Activated naive CD8-positive, alpha-beta T cell (primary cell): ENCODE data around the gene PITPNC1.
"Not testable (repeated sequence)": the region's sequence is repeated elsewhere in the genome, so short reads cannot be mapped to it uniquely, and the experiment has no call there.

Experiments used
- H3K27ac Mint-ChIP-seq: one replicate; pipeline ENCODE4 v1.8.0; 2021; ENCODE audit warnings: mixed read lengths
- H3K27me3 Mint-ChIP-seq: one replicate; pipeline ENCODE4 v1.8.0; 2021; ENCODE audit warnings: mixed read lengths
- H3K36me3 Mint-ChIP-seq: one replicate; pipeline ENCODE4 v1.8.0; 2021; ENCODE audit warnings: mixed read lengths
- H3K4me1 Mint-ChIP-seq: one replicate; pipeline ENCODE4 v1.8.0; 2021; ENCODE audit warnings: low read depth, mixed read lengths
- H3K4me3 Mint-ChIP-seq: one replicate; pipeline ENCODE4 v1.8.0; 2021; ENCODE audit warnings: mild to moderate bottlenecking, mixed read lengths
- H3K9me3 Mint-ChIP-seq: one replicate; pipeline ENCODE4 v1.8.0; 2021; ENCODE audit warnings: low read depth, mixed read lengths

PITPNC1 gene

GRCh38 chr17:67467500-67468455 is 90.7 kb downstream of the PITPNC1 start:
- Mint-ChIP-seq H3K27me3 (no peaks in the 10 kb centered on the region), H3K4me1 (peaks cover 75% of the 10 kb centered on the region), H3K9me3 (no peaks in the 10 kb centered on the region), H3K4me3 (peak overlapping the region; percentile 71), H3K27ac (peak overlapping the region; percentile 93), H3K36me3 (peaks cover 8% of the 10 kb centered on the region)

DNA sequence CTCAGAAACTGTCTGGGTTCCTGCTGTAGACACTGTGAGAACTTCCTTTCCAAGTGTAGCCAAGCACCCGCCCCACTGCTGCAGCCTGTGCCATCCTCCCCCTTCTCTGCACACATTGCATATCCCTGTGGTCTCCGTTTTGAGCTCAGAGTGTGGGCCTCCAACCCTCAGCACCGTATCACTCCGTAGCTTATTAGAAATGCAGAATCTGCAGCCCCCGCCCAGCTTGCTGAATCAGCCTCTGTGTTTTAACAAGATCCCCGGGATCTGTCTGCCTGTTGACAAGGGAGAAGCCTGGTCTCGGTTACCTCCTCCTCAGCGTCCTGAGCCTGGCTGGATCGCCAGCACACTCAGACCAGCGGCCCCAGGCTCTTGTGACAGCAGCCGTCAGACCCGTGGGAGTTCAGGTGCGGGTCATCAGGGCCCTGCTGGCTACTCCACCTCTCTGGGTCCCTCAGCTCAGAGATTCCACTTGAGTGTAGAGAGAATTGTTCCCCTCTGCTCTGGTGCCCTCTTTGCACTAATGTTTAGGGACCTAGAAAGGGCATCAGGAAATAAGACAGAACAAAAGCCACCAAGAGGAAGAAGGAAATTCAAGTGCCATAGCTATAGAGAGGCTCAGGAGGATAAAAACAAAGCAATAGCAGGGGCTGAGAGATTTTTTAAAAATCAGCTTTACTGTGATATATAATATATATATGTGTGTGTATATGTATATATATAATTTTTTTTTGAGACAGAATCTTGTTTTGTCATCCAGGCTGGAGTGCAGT is 92.3 kb downstream of the PITPNC1 start:
- peak overlapping the region; percentile 87 for H3K27ac Mint-ChIP-seq
- H3K4me1 Mint-ChIP-seq: peaks cover 71% of the 10 kb centered on the region
- no peaks in the 10 kb centered on the region for H3K27me3 Mint-ChIP-seq
- peaks cover 5% of the 10 kb centered on the region for H3K36me3 Mint-ChIP-seq
- peak overlapping the region; percentile 75 for H3K4me3 Mint-ChIP-seq
- H3K9me3 Mint-ChIP-seq: no peaks in the 10 kb centered on the region

DNA sequence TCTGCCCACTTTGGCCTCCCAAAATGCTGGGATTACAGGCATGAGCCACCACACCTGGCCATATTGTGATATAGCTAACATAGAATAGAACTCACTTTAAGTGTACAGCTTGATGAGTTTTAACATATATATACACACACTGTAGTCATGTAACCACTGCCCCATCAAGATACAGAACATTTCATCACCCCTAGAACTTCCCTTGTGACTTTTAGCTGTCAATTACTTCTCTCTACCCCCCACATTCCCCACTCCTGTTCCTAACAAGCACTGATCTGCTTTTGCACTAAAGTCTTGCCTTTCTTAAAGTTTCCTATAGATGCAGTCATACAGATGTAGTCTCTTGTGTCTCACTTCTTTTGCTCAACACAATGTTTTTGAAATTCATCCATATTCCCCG is 93.1 kb downstream of the PITPNC1 start:
- Mint-ChIP-seq H3K9me3 (no peaks in the 10 kb centered on the region), H3K4me1 (peaks cover 71% of the 10 kb centered on the region), H3K27me3 (no peaks in the 10 kb centered on the region), H3K27ac (peak overlapping the region; percentile 92), H3K4me3 (no peak overlapping the region), H3K36me3 (peaks cover 5% of the 10 kb centered on the region)

- Mint-ChIP-seq H3K4me3 (no peak overlapping the region), H3K4me1 (peaks cover 73% of the 10 kb centered on the region), H3K27ac (no peak overlapping the region)
Observed at GRCh38 chr17:67471118-67471517, 94.0 kb downstream of the PITPNC1 start.

DNA sequence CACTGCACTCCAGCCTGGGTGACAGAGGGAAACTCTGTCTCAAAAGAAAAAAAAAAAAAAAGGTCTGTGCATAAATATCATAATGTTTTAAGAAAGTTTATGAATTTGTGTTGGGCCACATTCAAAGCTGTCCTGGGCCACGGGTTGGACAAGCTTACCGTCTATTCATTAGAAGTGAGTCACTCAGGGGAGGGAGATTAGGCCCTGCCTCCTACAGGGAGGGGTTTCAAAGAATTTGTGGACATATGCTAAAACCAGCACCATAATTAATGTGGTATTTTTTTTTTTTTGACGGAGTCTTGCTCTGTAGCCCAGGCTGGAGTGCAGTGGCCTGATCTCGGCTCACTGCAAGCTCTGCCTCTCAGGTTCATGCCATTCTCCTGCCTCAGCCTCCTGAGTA is 95.5 kb downstream of the PITPNC1 start:
- not testable (repeated sequence) for H3K36me3 Mint-ChIP-seq, H3K4me3 Mint-ChIP-seq, H3K9me3 Mint-ChIP-seq, H3K27me3 Mint-ChIP-seq
- Mint-ChIP-seq H3K4me1 (peaks cover 64% of the 10 kb centered on the region), H3K27ac (peak overlapping the region; percentile 61)

More at GRCh38 chr17:67471118-67471517, 94.0 kb downstream of the PITPNC1 start:
- H3K36me3 Mint-ChIP-seq: peaks cover 5% of the 10 kb centered on the region
- no peaks in the 10 kb centered on the region for H3K9me3 Mint-ChIP-seq
- H3K27me3 Mint-ChIP-seq: no peaks in the 10 kb centered on the region

DNA sequence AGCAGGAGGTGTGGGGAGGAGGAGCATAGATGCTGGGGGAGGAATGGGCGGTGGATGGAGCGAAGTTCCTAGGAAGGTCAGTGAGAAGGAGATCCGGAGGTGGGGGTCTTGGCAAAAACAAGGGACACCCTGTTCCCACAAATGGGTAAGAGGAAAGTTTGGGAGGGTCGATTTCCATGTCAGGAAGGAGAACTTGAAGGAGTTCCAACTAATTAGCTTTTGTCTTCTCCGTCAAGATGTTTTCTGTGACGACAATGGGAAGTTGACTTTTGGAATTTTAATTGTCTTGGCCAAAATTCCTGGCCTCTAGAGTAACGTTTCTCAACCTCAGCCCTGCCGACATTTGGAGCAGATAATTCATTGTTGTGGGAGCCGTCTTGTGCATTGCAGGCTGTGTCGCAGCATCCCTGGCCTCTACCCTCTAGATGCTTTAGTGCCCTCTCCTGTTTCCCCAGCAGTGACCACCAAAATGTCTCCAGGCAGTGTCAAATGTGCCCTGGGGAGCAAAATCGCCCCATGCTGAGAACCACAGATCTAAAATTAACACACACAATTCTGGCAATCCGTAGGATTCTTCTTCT is 97.1 kb downstream of the PITPNC1 start:
- H3K4me1 Mint-ChIP-seq: peaks cover 68% of the 10 kb centered on the region
- H3K27me3 Mint-ChIP-seq: no peaks in the 10 kb centered on the region
- peaks cover 5% of the 10 kb centered on the region for H3K36me3 Mint-ChIP-seq
- H3K9me3 Mint-ChIP-seq: no peaks in the 10 kb centered on the region
- H3K27ac Mint-ChIP-seq: peak overlapping the region; percentile 87
- H3K4me3 Mint-ChIP-seq: peak overlapping the region; percentile 76

DNA sequence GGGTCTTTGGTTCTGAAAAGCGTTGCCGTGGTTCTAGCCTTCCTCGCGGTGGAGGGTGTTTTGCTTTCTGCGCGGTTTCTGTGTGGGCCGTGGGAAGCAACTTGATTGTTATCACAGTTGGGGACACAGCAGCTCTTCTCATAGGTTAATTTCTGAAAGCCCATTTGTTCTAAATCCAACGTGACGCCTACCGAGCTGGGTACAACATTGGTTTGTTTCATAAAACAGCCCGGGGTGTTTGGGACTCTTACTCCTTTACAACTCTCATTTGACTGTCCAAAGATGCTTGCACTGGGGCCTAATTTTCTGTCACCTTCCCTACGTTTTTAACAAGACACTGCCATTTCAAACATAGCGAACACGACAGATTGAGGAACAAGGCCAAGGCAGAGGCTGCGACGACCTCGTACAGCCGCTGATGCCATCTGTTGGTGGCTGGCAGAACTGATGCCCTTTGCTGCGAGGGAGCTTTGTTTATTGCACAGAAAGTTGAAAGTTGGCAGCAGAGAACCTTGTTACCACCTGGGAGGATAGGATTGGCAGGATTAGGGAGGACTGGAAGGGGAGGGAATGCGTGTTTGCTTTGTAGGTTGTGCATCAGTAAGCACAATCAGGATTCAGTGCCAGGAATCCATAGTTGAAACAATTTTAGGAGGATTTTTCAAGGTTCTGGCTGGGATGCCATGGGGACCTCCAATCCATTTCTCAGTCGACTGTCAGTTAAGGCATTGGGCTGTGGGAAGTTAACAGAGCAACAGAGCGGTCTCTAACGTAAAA is 98.3 kb downstream of the PITPNC1 start:
- Mint-ChIP-seq H3K27ac (peak overlapping the region; percentile 87), H3K4me1 (peaks cover 69% of the 10 kb centered on the region), H3K36me3 (peaks cover 5% of the 10 kb centered on the region), H3K4me3 (peak overlapping the region; percentile 76), H3K9me3 (no peaks in the 10 kb centered on the region), H3K27me3 (no peaks in the 10 kb centered on the region)

DNA sequence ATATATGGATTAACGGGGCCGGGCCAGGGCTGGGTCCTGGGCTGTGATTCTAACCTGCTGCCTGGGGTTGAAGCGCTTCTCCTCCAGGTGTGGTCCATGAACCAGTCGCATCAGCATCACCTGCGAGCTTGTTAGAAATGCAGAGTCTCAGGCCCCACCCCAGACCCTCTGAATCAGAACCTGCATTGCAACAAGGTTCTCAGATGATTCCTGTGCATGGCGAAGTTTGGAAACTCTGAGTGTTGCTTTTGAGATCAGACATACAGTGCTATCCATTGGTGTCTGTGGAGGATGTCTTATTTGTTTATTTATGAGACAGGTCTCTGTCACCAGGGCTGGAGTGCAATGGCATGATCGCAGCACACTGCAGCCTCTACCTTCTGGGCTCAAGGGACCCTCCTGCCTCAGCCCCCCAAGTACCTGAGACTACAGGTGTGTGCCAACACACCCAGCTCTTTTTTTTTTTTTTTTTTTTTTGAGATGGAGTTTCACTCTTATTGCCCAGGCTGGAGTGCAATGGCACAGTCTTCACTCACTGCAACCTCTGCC is 99.8 kb downstream of the PITPNC1 start:
- Mint-ChIP-seq H3K4me3 (peak overlapping the region; percentile 27), H3K27me3 (no peaks in the 10 kb centered on the region), H3K36me3 (peaks cover 4% of the 10 kb centered on the region)

GRCh38 chr17:67477687-67478086 is 100.6 kb downstream of the PITPNC1 start:
- Mint-ChIP-seq H3K4me1 (peaks cover 74% of the 10 kb centered on the region), H3K27me3 (no peaks in the 10 kb centered on the region), H3K4me3 (peak overlapping the region; percentile 87), H3K36me3 (peaks cover 5% of the 10 kb centered on the region), H3K9me3 (no peaks in the 10 kb centered on the region), H3K27ac (peak overlapping the region; percentile 97)

More for the DNA sequence above, 99.8 kb downstream of the PITPNC1 start:
- Mint-ChIP-seq H3K27ac (peak overlapping the region; percentile 97), H3K4me1 (peaks cover 71% of the 10 kb centered on the region), H3K9me3 (no peaks in the 10 kb centered on the region)

GRCh38 chr17:67478401-67479041 is 101.4 kb downstream of the PITPNC1 start:
- H3K4me1 Mint-ChIP-seq: peaks cover 80% of the 10 kb centered on the region
- H3K27me3 Mint-ChIP-seq: no peaks in the 10 kb centered on the region
- H3K4me3 Mint-ChIP-seq: peak overlapping the region; percentile 87
- H3K27ac Mint-ChIP-seq: peak overlapping the region; percentile 97
- H3K36me3 Mint-ChIP-seq: peaks cover 5% of the 10 kb centered on the region
- H3K9me3 Mint-ChIP-seq: no peaks in the 10 kb centered on the region

GRCh38 chr17:67479148-67479547 is 102.1 kb downstream of the PITPNC1 start:
- H3K4me1 Mint-ChIP-seq: peaks cover 75% of the 10 kb centered on the region
- H3K4me3 Mint-ChIP-seq: peak overlapping the region; percentile 87
- H3K9me3 Mint-ChIP-seq: no peaks in the 10 kb centered on the region
- peaks cover 5% of the 10 kb centered on the region for H3K36me3 Mint-ChIP-seq
- H3K27ac Mint-ChIP-seq: peak overlapping the region; percentile 97
- H3K27me3 Mint-ChIP-seq: no peaks in the 10 kb centered on the region

GRCh38 chr17:67480959-67481358 is 103.9 kb downstream of the PITPNC1 start:
- H3K36me3 Mint-ChIP-seq, H3K4me3 Mint-ChIP-seq, H3K9me3 Mint-ChIP-seq, H3K27me3 Mint-ChIP-seq, H3K27ac Mint-ChIP-seq: not testable (repeated sequence)
- peaks cover 67% of the 10 kb centered on the region for H3K4me1 Mint-ChIP-seq

DNA sequence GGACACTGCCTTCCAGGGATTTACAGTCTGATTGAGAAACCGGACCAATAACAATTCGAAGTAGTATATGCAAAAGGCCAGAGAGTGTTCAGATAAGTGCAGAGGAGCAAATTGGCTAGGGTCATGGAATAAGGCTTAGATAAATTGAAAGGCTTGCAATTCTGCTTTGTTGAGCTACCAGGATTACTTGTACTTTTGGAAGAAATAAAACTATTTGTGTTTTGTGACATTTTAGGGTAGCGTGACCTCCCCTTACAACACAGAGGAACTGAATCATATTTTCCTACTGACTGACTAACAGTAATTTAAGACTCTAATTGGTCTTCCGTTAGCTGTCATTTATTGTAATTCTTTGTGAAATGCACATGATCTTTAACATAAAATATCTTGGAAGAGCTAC is 104.7 kb downstream of the PITPNC1 start:
- H3K27ac Mint-ChIP-seq: peak overlapping the region; percentile 83
- peaks cover 71% of the 10 kb centered on the region for H3K4me1 Mint-ChIP-seq
- no peaks in the 10 kb centered on the region for H3K27me3 Mint-ChIP-seq
- H3K9me3 Mint-ChIP-seq: no peaks in the 10 kb centered on the region
- peak overlapping the region; percentile 60 for H3K4me3 Mint-ChIP-seq
- H3K36me3 Mint-ChIP-seq: peaks cover 8% of the 10 kb centered on the region

DNA sequence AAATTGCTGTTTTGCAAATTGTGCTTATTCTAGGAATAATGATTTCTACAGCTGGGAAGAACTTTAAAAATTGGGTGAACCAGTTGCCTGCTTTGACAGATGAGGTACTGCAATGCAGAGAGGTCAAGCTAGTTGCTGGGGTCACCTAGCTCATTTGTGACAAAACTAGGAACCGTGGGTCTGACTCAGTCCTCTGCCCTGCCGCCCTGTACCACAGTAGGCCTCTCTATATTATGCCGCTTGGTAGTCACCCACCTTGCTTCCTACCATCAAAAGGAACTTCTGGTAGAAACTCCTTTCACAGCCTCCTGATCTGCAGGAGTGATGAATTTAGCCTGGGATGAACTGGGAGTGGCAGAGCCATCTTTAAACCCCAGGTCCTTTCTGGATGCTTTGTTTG is 105.7 kb downstream of the PITPNC1 start:
- H3K4me1 Mint-ChIP-seq: peaks cover 75% of the 10 kb centered on the region
- peak overlapping the region; percentile 76 for H3K27ac Mint-ChIP-seq
- H3K9me3 Mint-ChIP-seq: no peaks in the 10 kb centered on the region
- no peaks in the 10 kb centered on the region for H3K27me3 Mint-ChIP-seq
- no peak overlapping the region for H3K4me3 Mint-ChIP-seq
- peaks cover 8% of the 10 kb centered on the region for H3K36me3 Mint-ChIP-seq
